Prostate gland (tissue), 2 donors: ENCODE measurements around the gene RFNG.

ENCODE experiments used
- CTCF ChIP-seq, 4 experiments: fragments of 200-600 bp in 2 of 4; fragments of 450-650 bp in 2 of 4; sonication (generic) in 2 of 4; IDR thresholded peaks; 1 replicate in 3 of 4; 2 replicates in 1 of 4; pipeline ENCODE4 v1.5.1; 2016 to 2019; ENCODE audit warnings: antibody characterized with exemption in 4 of 4, mild to moderate bottlenecking in 2 of 4, moderate library complexity in 2 of 4
- POLR2A ChIP-seq: fragments of 450-650 bp; IDR thresholded peaks from one replicate; pipeline ENCODE4 v1.6.1; 2016; ENCODE audit warnings: antibody characterized with exemption, mild to moderate bottlenecking
- POLR2AphosphoS5 ChIP-seq: sonication (generic); formaldehyde crosslinking; IDR thresholded peaks from one replicate; pipeline ENCODE4 v1.6.1; 2017; ENCODE audit warnings: antibody characterized with exemption

GRCh38 chr17:82087961-82088837 lies 36.6 kb upstream of the RFNG start:
- TF ChIP-seq POLR2AphosphoS5: no peak
- no peak for TF ChIP-seq CTCF (IDR thresholded peaks at IDR 0.05)
- no peak for TF ChIP-seq POLR2A
